Muscle of back (tissue), 11 donors: Measurements from ENCODE around the gene PCK2. TPM values are rescaled to one million over a fixed set of nuclear protein-coding genes. Genes with fewer than 3 reads are reported as not detected.

Source experiments
- DNase-seq, 3 donors: peaks; one replicate each; pipeline versions ENCODE4 v3.0.0 to v3.0.0-alpha.2; 2013
- polyA plus RNA-seq, 10 donors: library from polyadenylated mRNA; unstranded; fragments of 120-200 nt; gene quantifications; one replicate each; pipeline ENCODE4 v1.2.1, GENCODE V29; 2013; ENCODE audit not compliant: insufficient read length in 10 of 10

Gene PCK2
- polyA plus RNA-seq, 10 donors = 2.8 to 6.0 (median 3.5) TPM

GRCh38 chr14:24060984-24061913, 32.9 kb upstream of the PCK2 start:
- DNase-seq = no peak

- no peak for DNase-seq
These were observed 31.7 kb upstream of the PCK2 start for GRCh38 chr14:24062216-24062980.

- no peak for DNase-seq
These were observed 30.8 kb upstream of the PCK2 start for GRCh38 chr14:24063263-24063836.

GRCh38 chr14:24064091-24064795, 29.9 kb upstream of the PCK2 start:
- no peak for DNase-seq

- no peak for DNase-seq
These were observed 29.3 kb upstream of the PCK2 start for GRCh38 chr14:24064856-24065255.

GRCh38 chr14:24065408-24065807, 28.7 kb upstream of the PCK2 start:
- DNase-seq = no peak

GRCh38 chr14:24066496-24067132, 27.5 kb upstream of the PCK2 start:
- no peak for DNase-seq

GRCh38 chr14:24067133-24068082, 26.7 kb upstream of the PCK2 start:
- no peak for DNase-seq

- no peak for DNase-seq
These were observed 25.2 kb upstream of the PCK2 start for GRCh38 chr14:24068711-24069410.

GRCh38 chr14:24069411-24069735, 24.7 kb upstream of the PCK2 start:
- no peak for DNase-seq

GRCh38 chr14:24070285-24071143, 23.6 kb upstream of the PCK2 start:
- no peak for DNase-seq

GRCh38 chr14:24071144-24071697, 22.9 kb upstream of the PCK2 start, which contains the start of gene CPNE6:
TSS of gene CPNE6 (plus strand) at chr14:24071562. CDS start at chr14:24072937, 1,375 bp downstream.
- no peak for DNase-seq

- no peak for DNase-seq
These were observed 22.2 kb upstream of the PCK2 start for GRCh38 chr14:24071836-24072430.

- DNase-seq = no peak
These were observed 21.7 kb upstream of the PCK2 start for GRCh38 chr14:24072436-24072835.

GRCh38 chr14:24072881-24073877, 20.9 kb upstream of the PCK2 start:
- DNase-seq = no peak
